Stimulated activated naive CD8-positive, alpha-beta T cell treated with anti-CD3 and anti-CD28 coated beads, Interleukin-15, amount 100 ng/mL, for 72 hours (primary cell): ENCODE data around the gene GPD1.

Source experiments
- ATAC-seq: fragments of 150-1000 bp; cut with Tn5 transposase; 2 replicates; pipeline ENCODE4 v1.10.0; 2021; ENCODE audit warnings: mild to moderate bottlenecking, moderate library complexity
- DNase-seq, 2 donors: peaks; one replicate each; pipeline ENCODE4 v3.0.0; 2021 to 2022
- H3K27ac Mint-ChIP-seq, 2 donors: one replicate each; pipeline ENCODE4 v1.8.0; 2022; ENCODE audit warnings: mild to moderate bottlenecking in 2 of 2, mixed read lengths in 2 of 2, moderate library complexity in 2 of 2
- H3K27me3 Mint-ChIP-seq: one replicate; pipeline ENCODE4 v1.8.0; 2022; ENCODE audit warnings: mixed read lengths
- H3K4me1 Mint-ChIP-seq: one replicate; pipeline ENCODE4 v1.8.0; 2022; ENCODE audit warnings: mild to moderate bottlenecking, mixed read lengths
- H3K4me3 Mint-ChIP-seq, 2 donors: one replicate each; pipeline ENCODE4 v1.8.0; 2022; ENCODE audit warnings: mild to moderate bottlenecking in 2 of 2, mixed read lengths in 2 of 2, moderate library complexity in 1 of 2
- H3K9me3 Mint-ChIP-seq, 2 donors: one replicate each; pipeline ENCODE4 v1.8.0; 2022; ENCODE audit warnings: mixed read lengths in 2 of 2

The GPD1 gene

DNA sequence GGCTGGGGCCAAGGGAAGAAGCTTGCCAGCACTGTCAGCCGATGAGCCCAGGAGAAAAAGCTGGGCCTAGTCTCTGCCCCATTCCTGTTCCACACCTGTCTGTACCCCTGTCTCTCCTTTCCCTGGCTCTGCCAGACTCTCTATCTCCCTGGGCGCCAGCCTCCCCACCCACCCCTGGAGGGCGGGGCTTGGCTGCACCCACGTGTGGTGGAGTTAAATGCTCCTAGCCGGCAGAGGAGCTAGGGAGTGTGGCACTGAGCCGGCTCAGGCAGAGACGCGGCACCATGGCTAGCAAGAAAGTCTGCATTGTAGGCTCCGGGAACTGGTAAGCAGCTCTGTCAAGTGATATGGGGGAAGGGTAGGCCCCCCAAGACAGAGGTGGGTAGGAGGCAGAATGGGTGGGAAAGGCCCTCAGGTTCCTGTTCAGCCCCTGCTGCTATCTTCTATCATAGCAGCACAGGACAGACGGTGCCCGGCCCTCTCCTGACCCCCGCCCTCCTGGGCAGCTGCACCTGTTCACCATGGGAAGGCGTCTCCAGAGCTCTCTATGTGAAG, at the start of gene GPD1:
TSS of gene GPD1 (plus strand) at position 242 of the 555 bp plus-strand sequence. CDS start at position 285, 43 bp downstream.
- Mint-ChIP-seq H3K4me1 (peaks cover 18% of the 10 kb centered on the region), H3K27ac (peak within 1 kb of the TSS in 1 of 2 donors; percentile 31), H3K4me3 (no peak within 1 kb of the TSS), H3K9me3 (no peaks in the 10 kb centered on the region), H3K27me3 (peaks cover 8% of the 10 kb centered on the region)
- DNase-seq: no peak
- peak; percentile 54 for ATAC-seq

DNA sequence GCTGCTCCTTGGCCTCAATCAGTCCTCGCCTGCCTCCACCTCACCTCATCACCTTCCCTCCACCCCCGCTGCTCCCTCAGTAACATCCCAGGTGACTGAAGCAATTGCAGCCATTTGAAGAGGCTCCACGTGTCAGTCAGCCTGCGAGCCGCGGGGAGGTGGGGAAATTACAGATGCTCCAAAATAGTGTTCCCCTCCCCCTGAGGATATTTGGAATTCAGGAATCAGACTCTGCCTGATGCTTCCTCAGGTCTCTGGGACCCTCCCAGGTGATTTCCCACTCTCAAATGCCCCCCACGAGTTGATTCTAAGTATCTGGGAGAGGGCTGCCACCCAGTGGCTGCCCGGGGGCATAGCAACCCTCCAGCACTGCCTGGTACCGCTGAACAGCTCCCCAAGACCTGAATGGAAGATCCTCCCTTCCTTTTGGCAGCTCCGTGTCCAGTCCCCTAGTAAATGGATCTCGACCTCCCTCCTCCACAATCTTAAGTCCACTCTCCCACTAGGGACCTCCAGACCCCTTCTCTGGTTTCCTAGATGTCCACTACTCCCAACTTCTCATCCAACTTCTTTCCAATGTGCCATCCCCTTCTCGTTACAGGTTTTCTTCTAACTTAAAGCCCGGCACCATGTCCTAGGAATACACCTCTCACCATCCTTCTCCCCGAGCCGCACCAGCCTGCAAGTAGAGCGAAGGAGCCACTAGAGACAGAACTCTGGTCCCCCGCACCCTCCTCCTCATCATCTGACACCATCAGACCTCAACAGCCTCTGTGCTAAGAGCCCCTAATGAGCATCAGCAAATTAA, 47.8 kb upstream of the GPD1 start:
- H3K4me3 Mint-ChIP-seq: peak overlapping the region; percentile 49 to 86
- peaks cover 46% of the 10 kb centered on the region for H3K27me3 Mint-ChIP-seq
- DNase-seq (peak; percentile 63 to 67), ATAC-seq (peak; percentile 34)
- no peak overlapping the region for H3K27ac Mint-ChIP-seq
- no peaks in the 10 kb centered on the region for H3K9me3 Mint-ChIP-seq
- H3K4me1 Mint-ChIP-seq: peaks cover 50% of the 10 kb centered on the region

DNA sequence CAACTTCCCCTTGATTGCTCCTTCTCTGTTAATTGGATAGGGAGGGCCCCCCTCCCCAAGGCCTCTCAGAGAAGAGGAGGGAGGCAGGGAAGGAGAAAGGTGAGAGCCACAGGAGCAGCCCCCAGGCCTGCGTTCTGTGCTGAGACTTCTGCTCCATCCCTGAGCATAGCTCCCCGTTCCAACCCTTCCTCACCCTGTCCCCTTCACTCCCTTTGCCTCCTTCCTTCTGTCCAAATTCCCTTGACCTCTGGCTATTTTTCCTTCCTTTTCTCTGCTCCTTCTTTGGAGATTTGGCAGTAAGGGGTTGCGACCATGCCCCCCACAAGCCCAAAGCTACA, 47.2 kb upstream of the GPD1 start:
- Mint-ChIP-seq H3K4me1 (peaks cover 53% of the 10 kb centered on the region), H3K27ac (no peak overlapping the region)
- ATAC-seq: no peak

DNA sequence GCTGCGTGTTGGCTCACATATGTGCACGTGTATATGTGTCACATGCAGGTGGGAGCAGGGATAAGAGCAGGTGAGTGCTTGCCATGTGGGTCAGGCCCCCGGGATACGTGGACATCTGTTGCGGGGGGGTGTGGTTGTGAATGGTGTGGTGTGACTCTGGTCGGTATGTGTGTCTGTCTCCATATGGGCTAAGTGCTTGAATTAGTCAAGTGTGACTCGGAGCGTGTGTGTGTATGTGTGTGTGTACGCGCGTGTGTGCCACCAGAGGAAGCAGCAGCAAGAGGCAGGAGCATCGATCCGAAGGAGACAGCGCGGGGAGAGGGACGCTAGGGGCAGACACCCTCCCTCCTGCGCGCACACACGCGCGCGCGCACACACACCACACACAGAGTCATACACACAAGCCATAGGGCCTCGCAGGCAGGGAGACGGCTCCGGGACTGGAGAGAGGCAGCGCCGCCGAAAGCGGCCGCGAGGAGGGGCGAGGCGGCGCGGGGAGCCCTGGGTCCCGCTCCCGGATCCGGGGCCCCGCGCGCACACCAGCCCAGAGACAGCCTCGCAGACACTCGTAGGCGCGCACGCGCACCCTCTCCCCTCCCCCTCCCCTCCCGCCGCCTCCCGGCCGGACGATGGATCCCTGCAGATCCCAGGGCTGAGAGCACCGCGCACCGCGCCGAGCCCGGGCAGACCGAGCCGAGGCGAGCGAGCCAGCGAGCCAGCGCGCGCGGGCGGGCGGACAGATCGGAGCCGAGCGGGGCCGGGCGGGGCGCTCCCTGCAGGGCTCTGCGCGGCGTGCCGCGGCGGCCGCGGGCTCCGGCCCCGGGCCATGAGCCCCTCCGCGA, 46.6 kb upstream of the GPD1 start, which contains the start of gene ASIC1:
TSS of gene ASIC1 (plus strand) at position 597 of the 842 bp plus-strand sequence. CDS start 1,171 bp downstream, outside the sequence.
- H3K27ac Mint-ChIP-seq: peak within 1 kb of the TSS in 1 of 2 donors; percentile 88
- H3K4me1 Mint-ChIP-seq: peaks cover 58% of the 10 kb centered on the region
- ATAC-seq (peak; percentile 53), DNase-seq (peak; percentile 58 to 69)
- H3K9me3 Mint-ChIP-seq: no peaks in the 10 kb centered on the region
- H3K4me3 Mint-ChIP-seq: peak within 1 kb of the TSS; percentile 90 to 93
- peaks cover 34% of the 10 kb centered on the region for H3K27me3 Mint-ChIP-seq

More for the DNA sequence above, 47.2 kb upstream of the GPD1 start:
- no peak for DNase-seq
- peaks cover 40% of the 10 kb centered on the region for H3K27me3 Mint-ChIP-seq
- H3K4me3 Mint-ChIP-seq: peak overlapping the region; percentile 86 to 93
- H3K9me3 Mint-ChIP-seq: no peaks in the 10 kb centered on the region

DNA sequence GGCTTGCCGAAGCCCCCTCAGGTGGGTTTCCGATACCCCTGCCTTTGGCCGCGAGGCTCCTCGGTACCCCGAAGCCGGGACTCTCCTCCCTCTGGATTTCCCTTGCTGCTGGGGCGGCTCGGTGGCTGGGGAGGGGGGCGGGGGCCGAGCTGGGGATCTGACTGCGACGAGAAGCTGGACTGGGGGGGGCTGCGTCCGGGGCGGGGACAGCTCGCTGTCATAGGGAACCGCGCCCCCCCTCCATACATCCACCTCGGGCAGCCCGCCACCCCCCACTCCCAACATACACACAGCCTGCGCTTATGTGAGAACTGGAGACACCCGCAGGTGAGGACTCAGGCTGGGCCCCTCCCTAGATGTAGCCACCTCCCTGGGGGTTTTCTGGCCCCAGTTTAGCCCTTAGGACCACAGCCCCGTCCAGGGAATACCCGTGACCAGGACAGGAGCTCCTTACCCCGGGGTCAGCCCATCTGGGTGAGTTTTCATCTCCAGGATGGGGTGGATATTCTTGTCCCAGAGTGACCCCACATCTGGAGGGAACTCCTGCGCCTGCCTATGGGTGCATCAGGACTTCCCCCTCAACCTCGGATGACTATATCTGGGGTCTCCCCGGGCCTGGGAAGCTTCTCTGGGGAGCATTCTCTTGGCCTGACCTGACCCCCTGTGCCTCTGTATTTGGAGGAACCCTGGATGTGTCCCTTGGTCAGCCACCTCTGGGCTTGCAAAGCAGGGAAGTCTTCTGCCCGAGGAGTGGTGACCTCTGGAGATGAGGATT, 45.7 kb upstream of the GPD1 start:
- Mint-ChIP-seq H3K4me3 (peak overlapping the region; percentile 69 to 90), H3K9me3 (no peaks in the 10 kb centered on the region), H3K4me1 (peaks cover 58% of the 10 kb centered on the region), H3K27ac (no peak overlapping the region), H3K27me3 (peaks cover 25% of the 10 kb centered on the region)
- peak; percentile 25 to 26 for DNase-seq
- no peak for ATAC-seq

DNA sequence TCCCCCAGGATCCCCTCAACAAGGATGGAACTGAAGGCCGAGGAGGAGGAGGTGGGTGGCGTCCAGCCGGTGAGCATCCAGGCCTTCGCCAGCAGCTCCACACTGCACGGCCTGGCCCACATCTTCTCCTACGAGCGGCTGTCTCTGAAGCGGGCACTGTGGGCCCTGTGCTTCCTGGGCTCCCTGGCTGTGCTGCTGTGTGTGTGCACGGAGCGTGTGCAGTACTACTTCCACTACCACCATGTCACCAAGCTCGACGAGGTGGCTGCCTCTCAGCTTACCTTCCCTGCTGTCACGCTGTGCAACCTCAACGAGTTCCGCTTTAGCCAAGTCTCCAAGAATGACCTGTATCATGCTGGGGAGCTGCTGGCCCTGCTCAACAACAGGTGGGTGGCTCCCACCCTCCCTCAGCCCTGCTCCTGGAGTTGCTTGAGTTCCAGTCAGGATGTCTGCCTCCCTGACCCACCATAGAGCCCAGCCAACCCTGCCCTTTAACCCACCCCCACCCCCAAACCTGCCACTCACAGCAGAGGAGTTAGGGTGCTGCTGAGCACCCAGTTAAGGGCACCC, 45.0 kb upstream of the GPD1 start:
- no peaks in the 10 kb centered on the region for H3K9me3 Mint-ChIP-seq
- DNase-seq (peak; percentile 42 to 46), ATAC-seq (peak; percentile 44)
- peak overlapping the region; percentile 69 to 90 for H3K4me3 Mint-ChIP-seq
- peaks cover 58% of the 10 kb centered on the region for H3K4me1 Mint-ChIP-seq
- H3K27me3 Mint-ChIP-seq: peaks cover 18% of the 10 kb centered on the region
- H3K27ac Mint-ChIP-seq: peak overlapping the region in 1 of 2 donors; percentile 14

DNA sequence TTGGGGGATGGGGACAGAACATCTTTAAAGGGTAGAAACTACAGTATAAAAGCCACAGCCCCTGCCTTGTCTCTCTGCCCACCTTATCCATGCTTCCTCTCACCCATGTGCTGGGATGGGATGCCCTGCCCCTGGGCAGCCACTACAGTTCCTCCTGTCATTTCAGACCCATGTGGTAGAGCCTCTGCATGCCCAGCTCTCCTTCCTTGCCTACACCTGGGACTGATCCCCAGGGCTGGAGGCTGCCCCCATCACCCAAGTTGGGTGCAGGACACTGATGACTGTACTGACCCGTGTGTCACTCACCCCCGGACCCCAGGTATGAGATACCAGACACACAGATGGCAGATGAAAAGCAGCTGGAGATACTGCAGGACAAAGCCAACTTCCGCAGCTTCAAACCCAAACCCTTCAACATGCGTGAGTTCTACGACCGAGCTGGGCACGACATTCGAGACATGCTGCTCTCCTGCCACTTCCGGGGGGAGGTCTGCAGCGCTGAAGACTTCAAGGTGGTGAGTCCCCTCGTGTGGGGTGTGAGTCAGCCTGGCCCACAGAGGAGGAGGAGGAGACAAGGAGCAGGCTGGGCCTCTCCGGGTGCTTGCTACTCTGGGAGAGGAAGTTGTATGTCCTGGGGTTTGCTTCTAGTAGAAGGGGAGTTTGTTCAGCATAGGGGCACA, 44.2 kb upstream of the GPD1 start:
- Mint-ChIP-seq H3K4me3 (peak overlapping the region; percentile 69 to 90), H3K27me3 (peaks cover 16% of the 10 kb centered on the region), H3K9me3 (no peaks in the 10 kb centered on the region), H3K27ac (peak overlapping the region; percentile 16 to 56), H3K4me1 (peaks cover 58% of the 10 kb centered on the region)
- ATAC-seq (peak; percentile 85), DNase-seq (peak; percentile 72 to 85)

DNA sequence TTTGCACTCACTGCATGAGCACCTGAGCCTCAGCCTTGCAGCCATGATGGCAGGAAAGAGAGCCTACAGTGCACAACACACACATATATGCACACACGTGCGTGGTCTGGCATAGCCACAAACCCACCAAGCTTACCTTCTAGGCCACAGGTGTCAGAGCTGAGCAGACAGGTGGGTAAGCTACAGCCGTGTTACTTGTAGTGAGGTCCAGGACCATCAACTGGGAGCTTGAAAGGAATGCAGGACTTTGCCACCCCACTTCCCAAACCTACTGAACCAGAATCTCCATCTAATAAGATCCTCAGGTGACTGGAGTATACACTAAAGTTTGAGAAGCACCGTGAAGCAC, 43.7 kb upstream of the GPD1 start:
- DNase-seq: no peak
- no peak for ATAC-seq
- H3K27ac Mint-ChIP-seq: peak overlapping the region in 1 of 2 donors; percentile 56
- peaks cover 58% of the 10 kb centered on the region for H3K4me1 Mint-ChIP-seq
- H3K9me3 Mint-ChIP-seq: no peaks in the 10 kb centered on the region
- peaks cover 16% of the 10 kb centered on the region for H3K27me3 Mint-ChIP-seq
- H3K4me3 Mint-ChIP-seq: peak overlapping the region; percentile 69 to 90

DNA sequence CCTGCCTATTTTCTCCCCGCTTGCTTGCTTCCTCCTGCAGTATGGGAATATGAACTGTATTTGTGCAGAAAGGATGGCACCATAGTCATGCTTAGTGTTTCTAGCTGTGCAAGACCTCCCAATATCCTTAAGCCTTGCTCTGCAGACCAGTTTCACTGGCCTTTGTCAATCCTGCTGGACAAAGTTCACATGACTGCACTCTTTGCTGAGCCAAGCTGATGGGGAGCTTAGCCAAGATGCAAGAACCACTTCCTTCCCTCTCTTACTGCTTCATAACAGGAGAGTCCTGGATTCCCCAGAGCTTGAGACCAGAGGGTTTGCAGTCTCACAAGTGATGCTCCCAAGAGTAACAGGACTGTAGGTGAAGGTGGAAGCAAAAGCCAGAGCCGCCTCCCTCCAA, 42.6 kb upstream of the GPD1 start:
- ATAC-seq: no peak
- Mint-ChIP-seq H3K27ac (no peak overlapping the region), H3K9me3 (no peaks in the 10 kb centered on the region), H3K4me1 (peaks cover 50% of the 10 kb centered on the region), H3K27me3 (peaks cover 10% of the 10 kb centered on the region), H3K4me3 (no peak overlapping the region)
- no peak for DNase-seq

DNA sequence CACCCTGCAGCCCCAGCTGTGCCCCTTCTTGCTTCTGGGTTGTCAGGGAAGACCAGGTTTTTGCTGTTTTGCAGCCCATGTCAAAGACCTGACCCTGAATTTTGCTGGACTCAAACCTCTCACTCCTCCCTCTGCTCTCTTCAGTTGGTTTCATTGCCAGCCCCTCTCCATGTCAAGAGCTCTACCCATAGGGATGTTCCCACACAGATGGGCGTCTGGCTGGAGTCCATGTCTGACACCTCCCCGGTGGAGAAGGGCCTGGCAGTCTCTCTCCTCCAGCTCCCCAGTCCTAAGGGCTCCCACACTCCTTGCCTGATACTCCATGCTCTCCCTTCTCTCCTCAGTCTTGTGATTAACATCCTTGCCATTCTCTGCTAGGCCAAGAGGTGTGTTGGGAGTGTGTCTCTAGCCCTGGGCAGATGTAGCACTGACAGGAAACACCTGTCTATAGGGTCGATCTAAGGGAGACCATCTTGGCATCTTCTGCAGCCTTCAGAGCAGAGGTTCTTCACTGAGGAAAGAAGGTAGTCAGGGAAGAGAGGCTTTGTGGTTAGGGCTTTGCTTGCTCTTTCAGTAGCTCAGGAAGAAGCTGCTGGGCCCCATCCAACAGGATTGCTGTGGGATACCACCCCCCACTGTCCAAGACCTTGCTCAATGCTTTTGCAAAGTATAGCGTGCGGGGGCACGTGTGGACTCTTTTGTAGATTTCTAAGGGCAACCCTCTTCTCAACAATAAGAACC, 41.7 kb upstream of the GPD1 start:
- Mint-ChIP-seq H3K27me3 (peaks cover under 1% of the 10 kb centered on the region), H3K27ac (no peak overlapping the region), H3K9me3 (no peaks in the 10 kb centered on the region), H3K4me3 (no peak overlapping the region), H3K4me1 (peaks cover 41% of the 10 kb centered on the region)
- no peak for DNase-seq
- ATAC-seq: no peak

DNA sequence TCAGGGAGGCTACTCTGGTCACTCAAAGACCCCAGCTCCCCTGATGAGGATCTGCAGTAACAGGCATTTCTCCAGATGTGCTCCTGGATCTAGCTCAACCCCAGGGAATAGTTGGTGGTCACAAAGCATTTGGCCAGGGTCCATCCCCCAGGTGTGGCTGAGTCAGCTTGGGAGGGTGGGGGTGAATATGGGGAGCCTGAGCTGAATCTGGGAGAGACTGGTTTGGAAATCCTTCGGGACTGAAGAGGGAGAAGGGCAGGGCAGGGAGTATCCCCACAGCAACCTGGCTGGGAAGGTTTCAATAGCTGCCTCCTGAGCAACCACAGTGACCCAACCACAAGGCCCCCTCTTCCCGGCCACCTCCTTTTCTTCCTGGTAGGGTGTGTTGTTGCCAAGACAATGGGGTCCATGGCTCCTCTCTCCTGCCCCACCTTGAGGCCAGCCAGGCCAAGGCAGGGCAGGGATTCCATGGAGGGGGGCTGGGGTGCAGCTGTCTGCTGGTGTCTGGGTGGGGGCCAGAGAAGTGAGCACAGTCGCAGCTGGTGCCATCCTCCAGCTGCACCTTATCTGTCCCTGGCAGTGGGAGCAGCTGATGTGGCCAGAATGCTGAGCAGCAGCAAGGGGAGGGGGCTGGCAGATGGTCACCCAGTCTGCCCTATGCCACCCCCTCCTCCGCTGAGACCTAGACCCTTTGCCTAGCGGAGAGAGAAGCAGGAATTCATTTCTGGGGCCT, 40.9 kb upstream of the GPD1 start:
- no peaks in the 10 kb centered on the region for H3K27me3 Mint-ChIP-seq
- no peak for DNase-seq
- H3K4me1 Mint-ChIP-seq: peaks cover 39% of the 10 kb centered on the region
- no peaks in the 10 kb centered on the region for H3K9me3 Mint-ChIP-seq
- no peak for ATAC-seq
- H3K4me3 Mint-ChIP-seq: no peak overlapping the region
- peak overlapping the region in 1 of 2 donors; percentile 25 for H3K27ac Mint-ChIP-seq

DNA sequence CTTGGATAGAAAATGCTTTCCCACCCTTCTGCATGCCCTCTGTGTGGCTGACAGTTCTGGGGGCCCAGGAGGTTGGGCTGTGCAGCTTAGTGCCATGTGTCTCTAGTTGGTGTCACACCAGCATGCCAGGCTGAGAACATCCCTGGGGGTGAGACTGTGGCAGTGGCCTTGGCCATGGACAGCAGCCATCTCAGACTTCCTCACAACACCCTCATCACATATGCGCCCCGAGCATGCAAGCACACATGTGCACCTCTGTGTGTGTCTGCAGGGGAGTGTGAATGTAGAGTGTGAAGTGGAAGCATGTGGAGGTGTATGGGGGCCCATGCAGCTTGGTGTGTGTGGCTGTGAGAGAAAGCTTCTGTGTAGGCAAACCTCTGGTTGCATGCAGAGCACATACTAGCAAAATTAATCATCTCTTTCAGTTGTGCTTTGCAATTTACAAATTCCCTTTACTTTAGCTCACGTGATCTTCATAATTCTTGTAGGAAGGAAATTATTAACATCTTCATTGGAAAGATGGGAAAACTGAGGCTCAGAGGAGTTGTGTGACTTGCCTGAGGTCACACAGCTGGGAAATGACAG, 38.0 kb upstream of the GPD1 start:
- H3K27ac Mint-ChIP-seq: no peak overlapping the region
- H3K9me3 Mint-ChIP-seq: no peaks in the 10 kb centered on the region
- H3K27me3 Mint-ChIP-seq: no peaks in the 10 kb centered on the region
- DNase-seq: no peak
- ATAC-seq: no peak
- H3K4me1 Mint-ChIP-seq: peaks cover 19% of the 10 kb centered on the region
- H3K4me3 Mint-ChIP-seq: no peak overlapping the region

DNA sequence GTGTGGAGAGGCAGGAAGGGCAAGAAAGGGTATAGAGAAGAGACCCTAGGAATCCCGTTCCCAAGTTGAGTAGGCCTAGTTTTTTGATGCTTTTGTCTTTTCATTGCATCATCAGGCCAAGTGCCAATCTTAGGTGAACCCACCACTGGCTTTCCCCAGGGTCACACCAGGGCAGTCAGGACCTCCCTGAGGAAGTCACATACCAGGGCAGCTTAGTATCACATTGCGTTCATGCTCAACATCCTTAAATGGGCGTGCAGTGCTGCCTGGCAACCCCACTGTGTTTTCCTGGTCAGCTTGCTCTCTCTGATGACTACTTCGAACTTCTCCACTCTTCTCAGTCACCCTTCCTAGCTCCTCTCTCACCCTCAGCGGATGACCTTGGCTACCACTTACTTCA, 37.4 kb upstream of the GPD1 start:
- Mint-ChIP-seq H3K4me1 (peaks cover 13% of the 10 kb centered on the region), H3K9me3 (no peaks in the 10 kb centered on the region), H3K4me3 (no peak overlapping the region), H3K27me3 (no peaks in the 10 kb centered on the region), H3K27ac (no peak overlapping the region)
- ATAC-seq: peak; percentile 53
- no peak for DNase-seq
